Effector memory CD4-positive, alpha-beta T cell (primary cell): Measurements from ENCODE around the gene R3HDM2.

ENCODE experiments used
- DNase-seq, 3 donors: peaks; one replicate each; pipeline ENCODE4 v3.0.0-alpha.2; 2020
- H3K27ac ChIP-seq: 2 replicates; pipeline ENCODE4 v1.7.0; 2013; ENCODE audit warnings: mild to moderate bottlenecking, low read length, moderate library complexity; ENCODE audit not compliant: insufficient read depth, poor library complexity, severe bottlenecking
- H3K27me3 ChIP-seq: replicated peaks from 2 replicates; pipeline ENCODE4 v1.7.0; 2013; ENCODE audit warnings: mild to moderate bottlenecking, low read length; ENCODE audit not compliant: insufficient read depth, control insufficient read depth, poor library complexity, severe bottlenecking
- H3K36me3 ChIP-seq: 2 replicates; pipeline ENCODE4 v1.7.0; 2013; ENCODE audit warnings: mild to moderate bottlenecking, low read length, moderate library complexity; ENCODE audit not compliant: control insufficient read depth, insufficient read depth
- H3K4me1 ChIP-seq: 2 replicates; pipeline ENCODE4 v1.7.0; 2013; ENCODE audit warnings: low read length, mild to moderate bottlenecking; ENCODE audit not compliant: control insufficient read depth, insufficient read depth, poor library complexity, severe bottlenecking
- H3K4me3 ChIP-seq: 2 replicates; pipeline ENCODE4 v1.7.0; 2013; ENCODE audit warnings: low read length, low read depth, mild to moderate bottlenecking; ENCODE audit not compliant: insufficient read depth, poor library complexity, severe bottlenecking
- H3K9me3 ChIP-seq: 2 replicates; pipeline ENCODE4 v1.7.0; 2013; ENCODE audit warnings: mild to moderate bottlenecking, low read length, moderate library complexity; ENCODE audit not compliant: control insufficient read depth

The R3HDM2 gene

GRCh38 chr12:57219205-57219992 is 211.4 kb downstream of the R3HDM2 start:
- Histone ChIP-seq H3K36me3 (no peaks in the 10 kb centered on the region), H3K9me3 (no peaks in the 10 kb centered on the region), H3K4me1 (peaks cover 35% of the 10 kb centered on the region), H3K27ac (no peak overlapping the region), H3K27me3 (peaks cover 95% of the 10 kb centered on the region), H3K4me3 (no peak overlapping the region)
- DNase-seq: no peak

GRCh38 chr12:57218030-57218853 is 212.6 kb downstream of the R3HDM2 start:
- DNase-seq: no peak
- H3K36me3 ChIP-seq: no peaks in the 10 kb centered on the region
- H3K27ac ChIP-seq: no peak overlapping the region
- H3K4me3 ChIP-seq: no peak overlapping the region
- H3K9me3 ChIP-seq: no peaks in the 10 kb centered on the region
- H3K27me3 ChIP-seq: peaks cover 96% of the 10 kb centered on the region
- H3K4me1 ChIP-seq: peaks cover 44% of the 10 kb centered on the region

DNA sequence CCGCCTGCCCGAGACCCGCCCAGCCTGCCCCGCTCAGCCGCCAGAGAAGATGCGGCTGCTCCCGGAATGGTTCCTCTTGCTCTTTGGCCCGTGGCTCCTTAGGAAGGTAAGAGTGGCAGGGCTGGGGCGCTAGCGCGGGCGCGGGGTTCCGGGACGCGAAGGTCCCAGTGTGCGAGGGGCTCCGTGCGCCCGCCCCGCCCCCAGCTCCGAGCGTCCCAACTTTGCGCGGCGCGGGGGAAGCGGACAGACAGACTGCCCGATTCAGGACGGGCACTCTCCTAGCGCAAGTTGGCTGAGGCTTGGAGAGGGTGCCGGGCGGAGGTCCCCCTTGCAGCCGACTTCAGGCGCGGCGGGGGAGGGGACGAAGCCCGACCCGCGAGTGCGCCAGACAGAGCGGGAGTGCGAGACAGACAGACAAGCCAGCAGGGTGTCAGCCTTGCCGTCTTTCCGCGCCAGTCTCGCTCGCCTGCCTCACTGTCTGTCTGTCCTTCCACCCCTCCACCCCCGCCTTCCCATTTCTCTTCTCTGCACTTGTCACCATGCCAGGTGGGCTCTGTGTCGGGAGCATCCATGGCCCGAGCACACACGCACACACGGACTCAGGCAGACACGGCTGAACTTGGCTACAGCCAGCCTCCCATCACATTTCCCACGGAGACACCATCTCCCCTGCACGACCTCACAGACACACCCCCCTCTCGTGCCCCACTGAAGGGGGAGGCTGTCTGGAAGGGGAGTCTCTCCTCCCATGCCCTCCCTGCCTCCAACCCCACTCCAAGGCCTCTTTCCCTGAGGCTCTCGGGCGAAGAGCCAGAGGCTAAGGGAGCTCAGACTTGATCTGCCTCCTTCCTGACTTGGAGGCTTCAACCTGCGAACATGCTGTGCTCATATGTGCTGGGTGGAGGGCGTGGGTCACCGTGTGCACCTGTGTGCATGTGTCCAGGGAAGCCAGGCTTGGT is 213.6 kb downstream of the R3HDM2 start:
- Histone ChIP-seq H3K27ac (no peak overlapping the region), H3K4me1 (peaks cover 47% of the 10 kb centered on the region), H3K9me3 (no peaks in the 10 kb centered on the region), H3K4me3 (peak overlapping the region; percentile 52), H3K27me3 (peaks cover 86% of the 10 kb centered on the region), H3K36me3 (no peaks in the 10 kb centered on the region)
- peak in 1 of 3 donors; percentile 34 for DNase-seq

GRCh38 chr12:57216014-57216911 is 214.6 kb downstream of the R3HDM2 start, which contains the start of gene NXPH4:
Gene NXPH4 (plus strand): TSS chr12:57216794. CDS start chr12:57216970, 176 bp downstream.
- H3K4me1 ChIP-seq: peaks cover 45% of the 10 kb centered on the region
- peak in 2 of 3 donors; percentile 31 to 44 for DNase-seq
- no peaks in the 10 kb centered on the region for H3K9me3 ChIP-seq
- H3K27me3 ChIP-seq: peaks cover 76% of the 10 kb centered on the region
- H3K27ac ChIP-seq: no peak within 1 kb of the TSS
- no peaks in the 10 kb centered on the region for H3K36me3 ChIP-seq
- peak within 1 kb of the TSS; percentile 52 for H3K4me3 ChIP-seq

DNA sequence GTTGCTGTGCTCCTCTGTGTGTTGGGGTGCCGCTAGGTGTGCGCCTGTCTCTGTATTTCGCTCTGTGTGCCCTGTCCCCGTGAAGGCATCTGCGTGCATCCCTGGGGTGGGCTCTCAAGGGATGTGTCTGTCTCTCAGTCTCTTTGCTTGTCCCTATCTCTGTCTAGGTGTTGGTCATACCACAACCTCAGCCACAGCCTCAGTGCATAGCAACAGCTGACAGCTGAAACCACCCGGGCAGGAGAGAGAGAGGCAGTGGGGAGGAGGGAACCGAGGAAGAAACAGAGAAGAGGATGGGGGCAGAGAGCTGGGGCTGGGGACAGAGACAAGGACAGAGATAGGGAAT is 215.2 kb downstream of the R3HDM2 start:
- no peaks in the 10 kb centered on the region for H3K9me3 ChIP-seq
- H3K27me3 ChIP-seq: peaks cover 70% of the 10 kb centered on the region
- peak in 1 of 3 donors; percentile 26 for DNase-seq
- peak overlapping the region; percentile 45 for H3K4me3 ChIP-seq
- no peaks in the 10 kb centered on the region for H3K36me3 ChIP-seq
- peaks cover 45% of the 10 kb centered on the region for H3K4me1 ChIP-seq
- no peak overlapping the region for H3K27ac ChIP-seq

DNA sequence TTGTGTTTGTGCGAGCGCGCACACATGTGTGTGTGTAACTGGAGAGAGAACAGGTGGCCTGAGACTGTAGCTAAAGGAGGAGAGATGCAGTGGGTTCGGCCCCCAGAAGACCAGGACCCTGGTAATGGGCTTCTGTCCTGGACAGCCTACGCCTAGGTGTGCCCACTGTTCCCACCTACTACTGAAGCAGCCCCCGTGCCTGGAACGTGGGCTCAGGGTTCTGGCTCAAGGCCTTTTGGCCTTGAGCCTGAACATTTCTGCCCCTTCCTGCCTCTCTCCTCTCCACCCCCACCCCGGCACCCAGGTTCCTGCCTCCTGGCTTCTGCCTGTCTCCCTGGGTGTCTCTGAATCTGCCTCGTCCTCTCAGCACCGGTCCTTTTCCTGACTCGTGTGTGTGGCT is 215.8 kb downstream of the R3HDM2 start:
- Histone ChIP-seq H3K27me3 (peaks cover 64% of the 10 kb centered on the region), H3K9me3 (no peaks in the 10 kb centered on the region), H3K4me1 (peaks cover 41% of the 10 kb centered on the region), H3K27ac (no peak overlapping the region), H3K36me3 (no peaks in the 10 kb centered on the region), H3K4me3 (no peak overlapping the region)
- no peak for DNase-seq

DNA sequence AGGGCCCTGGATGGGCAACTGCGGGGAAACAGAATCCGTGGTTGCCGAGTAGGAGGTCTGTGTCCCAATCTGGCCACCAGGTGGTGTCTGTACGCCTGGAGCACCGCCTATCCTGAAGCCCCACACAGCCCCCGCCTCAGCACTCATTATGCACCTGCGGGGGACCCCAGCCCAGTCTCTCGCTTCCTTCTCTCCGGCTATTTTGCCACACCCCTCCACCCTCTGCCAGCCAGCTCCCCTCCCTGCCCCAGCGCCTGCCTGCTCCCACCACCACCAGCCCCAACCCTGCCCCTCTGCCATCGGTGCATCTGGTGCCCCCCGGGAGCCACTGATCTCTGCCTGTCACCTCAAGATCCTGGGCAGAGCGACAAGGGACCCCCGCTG is 216.5 kb downstream of the R3HDM2 start:
- peaks cover 58% of the 10 kb centered on the region for H3K27me3 ChIP-seq
- H3K27ac ChIP-seq: no peak overlapping the region
- no peaks in the 10 kb centered on the region for H3K36me3 ChIP-seq
- H3K4me3 ChIP-seq: no peak overlapping the region
- H3K9me3 ChIP-seq: no peaks in the 10 kb centered on the region
- peak in 2 of 3 donors; percentile 29 to 54 for DNase-seq
- peaks cover 41% of the 10 kb centered on the region for H3K4me1 ChIP-seq

DNA sequence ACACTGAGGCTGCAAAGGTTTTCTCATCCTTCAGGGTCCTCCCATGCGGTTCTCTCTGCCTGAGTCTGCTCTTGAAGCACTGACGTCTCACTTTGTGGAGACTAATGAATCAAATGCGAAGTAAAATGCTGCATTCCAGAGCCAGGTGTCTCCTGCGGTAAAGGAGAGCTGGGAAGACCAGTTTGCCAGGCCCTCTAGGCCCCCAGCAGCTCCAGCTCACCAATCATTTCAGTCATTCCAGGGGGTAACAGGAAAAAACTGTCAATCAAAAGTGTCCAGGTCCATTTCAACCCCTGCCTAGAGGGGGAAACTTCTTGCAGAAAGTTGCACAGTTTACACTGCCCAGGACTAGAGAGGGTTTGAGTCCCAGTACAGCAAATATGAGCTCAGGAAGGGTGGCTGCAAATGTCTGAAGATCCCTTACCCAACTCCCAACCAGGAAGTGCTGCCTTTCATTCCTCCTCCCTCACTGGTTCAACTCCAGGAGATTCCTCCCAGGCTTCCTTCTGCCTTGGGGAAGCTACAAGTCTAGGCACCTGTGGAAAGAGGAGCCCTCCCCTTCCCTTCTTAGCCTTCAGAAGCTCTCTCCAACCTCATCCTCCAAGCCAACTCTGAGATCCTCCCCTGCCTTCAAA is 217.0 kb downstream of the R3HDM2 start:
- H3K4me1 ChIP-seq: peaks cover 41% of the 10 kb centered on the region
- no peaks in the 10 kb centered on the region for H3K36me3 ChIP-seq
- no peaks in the 10 kb centered on the region for H3K9me3 ChIP-seq
- H3K4me3 ChIP-seq: no peak overlapping the region
- DNase-seq: no peak
- peaks cover 53% of the 10 kb centered on the region for H3K27me3 ChIP-seq
- no peak overlapping the region for H3K27ac ChIP-seq
